ENCODE data around the gene MAPK6. TPM values are rescaled to one million over a fixed set of nuclear protein-coding genes. Genes with fewer than 3 reads are reported as not detected.
"Not testable (repeated sequence)": the region's sequence is repeated elsewhere in the genome, so short reads cannot be mapped to it uniquely, and the experiment has no call there.

The MAPK6 gene
- total RNA-seq, 1 donor from 2014 or later = 98.2 TPM

DNA sequence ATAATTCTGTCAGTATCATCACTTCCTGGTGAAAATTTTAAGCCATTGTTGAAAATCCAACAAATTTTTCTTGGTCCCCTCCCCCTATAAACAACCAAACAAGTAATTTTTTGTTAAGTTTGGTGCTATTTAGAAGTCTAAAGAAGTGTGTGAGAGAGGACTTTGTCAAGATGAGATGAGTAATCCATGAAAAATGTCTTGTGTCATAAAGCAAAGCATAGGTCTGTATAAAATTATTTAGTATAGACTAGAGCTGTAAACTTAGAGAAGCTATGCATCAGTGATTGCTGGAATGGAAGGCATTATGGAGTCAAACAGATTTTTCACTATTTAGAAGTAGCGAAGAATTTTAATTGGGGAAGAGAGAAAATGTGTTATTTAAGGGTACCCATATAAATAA is 31.4 kb downstream of the MAPK6 start:
- H3K4me3 Mint-ChIP-seq (ENCODE audit: unreplicated experiment) = peak overlapping the region; percentile 4
- H3K27ac ChIP-seq (ENCODE audit: low read depth, low read length) = peak overlapping the region; percentile 12
- H3K4me3 ChIP-seq (ENCODE audit: insufficient read depth, low read depth, low read length) = no peak overlapping the region
- FAIRE-seq (no peak), DNase-seq (ENCODE audit: low read depth) (peak; percentile 47)
- peak overlapping the region; percentile 75 for H3K27ac Mint-ChIP-seq (ENCODE audit: unreplicated experiment)
- H4K20me1 ChIP-seq (ENCODE audit: insufficient read depth, low read length) = peaks cover 29% of the 10 kb centered on the region
- TF ChIP-seq EZH2 (IDR thresholded peaks at IDR 0.05; ENCODE audit: insufficient read depth, low read length) = no peak
- TF ChIP-seq, protein P1, sequence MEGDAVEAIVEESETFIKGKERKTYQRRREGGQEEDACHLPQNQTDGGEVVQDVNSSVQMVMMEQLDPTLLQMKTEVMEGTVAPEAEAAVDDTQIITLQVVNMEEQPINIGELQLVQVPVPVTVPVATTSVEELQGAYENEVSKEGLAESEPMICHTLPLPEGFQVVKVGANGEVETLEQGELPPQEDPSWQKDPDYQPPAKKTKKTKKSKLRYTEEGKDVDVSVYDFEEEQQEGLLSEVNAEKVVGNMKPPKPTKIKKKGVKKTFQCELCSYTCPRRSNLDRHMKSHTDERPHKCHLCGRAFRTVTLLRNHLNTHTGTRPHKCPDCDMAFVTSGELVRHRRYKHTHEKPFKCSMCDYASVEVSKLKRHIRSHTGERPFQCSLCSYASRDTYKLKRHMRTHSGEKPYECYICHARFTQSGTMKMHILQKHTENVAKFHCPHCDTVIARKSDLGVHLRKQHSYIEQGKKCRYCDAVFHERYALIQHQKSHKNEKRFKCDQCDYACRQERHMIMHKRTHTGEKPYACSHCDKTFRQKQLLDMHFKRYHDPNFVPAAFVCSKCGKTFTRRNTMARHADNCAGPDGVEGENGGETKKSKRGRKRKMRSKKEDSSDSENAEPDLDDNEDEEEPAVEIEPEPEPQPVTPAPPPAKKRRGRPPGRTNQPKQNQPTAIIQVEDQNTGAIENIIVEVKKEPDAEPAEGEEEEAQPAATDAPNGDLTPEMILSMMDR (IDR thresholded peaks at IDR 0.05; ENCODE audit: insufficient read depth, low read depth, low read length) = no peak
- peaks cover 2% of the 10 kb centered on the region for H3K9me3 ChIP-seq (ENCODE audit: insufficient read depth, low read depth, low read length)
- H2AFZ ChIP-seq (ENCODE audit: low read depth, low read length) = no peak overlapping the region
- peaks cover 24% of the 10 kb centered on the region for H3K36me3 Mint-ChIP-seq (ENCODE audit: low read depth, unreplicated experiment)
- no peaks in the 10 kb centered on the region for H3K36me3 ChIP-seq (ENCODE audit: insufficient read depth, low read length)
- H3K4me1 Mint-ChIP-seq (ENCODE audit: low read depth, unreplicated experiment) = peaks cover 29% of the 10 kb centered on the region
- no peaks in the 10 kb centered on the region for H3K27me3 Mint-ChIP-seq (ENCODE audit: low read depth, unreplicated experiment)
- H3K79me2 ChIP-seq (ENCODE audit: insufficient read depth, low read length) = peaks cover 57% of the 10 kb centered on the region
- no peaks in the 10 kb centered on the region for H3K9me3 Mint-ChIP-seq (ENCODE audit: unreplicated experiment)
- no peaks in the 10 kb centered on the region for H3K27me3 ChIP-seq (ENCODE audit: insufficient read depth, low read length)
- peak overlapping the region; percentile 28 for H3K4me2 ChIP-seq (ENCODE audit: low read length)
- H3K9ac ChIP-seq (ENCODE audit: low read length) = no peak overlapping the region
- H3K4me1 ChIP-seq (ENCODE audit: insufficient read depth, low read length) = peaks cover 19% of the 10 kb centered on the region

DNA sequence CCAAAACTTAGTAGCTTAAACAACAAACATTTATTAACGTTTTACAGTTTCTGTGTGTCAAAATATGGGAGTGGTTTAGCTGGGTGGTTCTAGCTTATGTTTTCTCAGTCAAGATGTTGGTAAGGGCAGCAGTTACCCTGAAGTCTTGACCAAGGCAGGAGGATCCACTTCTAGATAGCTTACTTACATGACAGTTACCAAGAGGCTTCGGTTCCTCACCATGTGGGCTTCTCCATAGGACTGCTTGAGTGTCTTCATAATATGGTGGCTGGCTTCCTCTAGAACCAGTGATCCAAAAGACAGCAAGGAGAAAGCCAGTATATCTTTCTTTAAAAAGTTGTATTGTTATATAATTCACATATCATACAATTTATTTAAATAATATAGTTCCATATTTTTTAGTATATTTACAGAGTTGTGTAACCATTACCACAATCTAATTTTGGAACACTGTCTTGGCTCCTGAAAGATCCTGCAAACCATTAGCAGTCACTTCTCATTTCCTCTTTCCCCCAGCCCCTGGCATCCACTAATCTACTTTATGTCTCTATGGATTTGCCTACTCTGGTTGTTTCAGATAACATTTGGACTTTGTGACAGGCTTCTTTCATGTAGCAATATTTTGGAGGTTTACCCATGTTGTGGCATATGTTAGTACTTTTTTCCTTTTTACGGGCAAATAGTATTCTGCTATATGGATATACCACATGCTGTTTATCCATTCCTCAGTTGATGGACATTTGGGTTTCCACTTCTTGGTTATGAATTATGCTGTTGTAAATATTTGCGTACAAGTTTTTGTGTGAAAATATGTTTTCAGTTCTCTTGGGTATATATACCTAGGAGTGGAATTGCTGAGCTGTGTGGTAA is 33.3 kb downstream of the MAPK6 start:
- DNase-seq (ENCODE audit: low read depth) = no peak
- peaks cover 2% of the 10 kb centered on the region for H3K9me3 ChIP-seq (ENCODE audit: insufficient read depth, low read depth, low read length)
- peak overlapping the region; percentile 43 for H3K27ac ChIP-seq (ENCODE audit: low read depth, low read length)
- H4K20me1 ChIP-seq (ENCODE audit: insufficient read depth, low read length) = peaks cover 20% of the 10 kb centered on the region
- no peaks in the 10 kb centered on the region for H3K9me3 Mint-ChIP-seq (ENCODE audit: unreplicated experiment)
- H2AFZ ChIP-seq (ENCODE audit: low read depth, low read length) = no peak overlapping the region
- H3K9ac ChIP-seq (ENCODE audit: low read length) = no peak overlapping the region
- peaks cover 19% of the 10 kb centered on the region for H3K4me1 ChIP-seq (ENCODE audit: insufficient read depth, low read length)
- H3K36me3 ChIP-seq (ENCODE audit: insufficient read depth, low read length) = peaks cover 7% of the 10 kb centered on the region
- no peak overlapping the region for H3K4me3 Mint-ChIP-seq (ENCODE audit: unreplicated experiment)
- no peaks in the 10 kb centered on the region for H3K27me3 Mint-ChIP-seq (ENCODE audit: low read depth, unreplicated experiment)
- TF ChIP-seq, protein P1 (IDR thresholded peaks at IDR 0.05; ENCODE audit: insufficient read depth, low read depth, low read length) = no peak
- no peak for TF ChIP-seq EZH2 (IDR thresholded peaks at IDR 0.05; ENCODE audit: insufficient read depth, low read length)
- H3K36me3 Mint-ChIP-seq (ENCODE audit: low read depth, unreplicated experiment) = peaks cover 20% of the 10 kb centered on the region
- no peak for FAIRE-seq
- no peak overlapping the region for H3K4me3 ChIP-seq (ENCODE audit: insufficient read depth, low read depth, low read length)
- peak overlapping the region; percentile 20 for H3K4me2 ChIP-seq (ENCODE audit: low read length)
- H3K27ac Mint-ChIP-seq (ENCODE audit: unreplicated experiment) = peak overlapping the region; percentile 95
- peaks cover 54% of the 10 kb centered on the region for H3K79me2 ChIP-seq (ENCODE audit: insufficient read depth, low read length)
- H3K4me1 Mint-ChIP-seq (ENCODE audit: low read depth, unreplicated experiment) = peaks cover 26% of the 10 kb centered on the region
- H3K27me3 ChIP-seq (ENCODE audit: insufficient read depth, low read length) = no peaks in the 10 kb centered on the region

- H3K27ac ChIP-seq (ENCODE audit: low read depth, low read length) = no peak overlapping the region
- Mint-ChIP-seq H3K4me1 (ENCODE audit: low read depth, unreplicated experiment) (peaks cover 26% of the 10 kb centered on the region), H3K9me3 (ENCODE audit: unreplicated experiment) (no peaks in the 10 kb centered on the region), H3K36me3 (ENCODE audit: low read depth, unreplicated experiment) (peaks cover 15% of the 10 kb centered on the region), H3K27ac (ENCODE audit: unreplicated experiment) (no peak overlapping the region), H3K27me3 (ENCODE audit: low read depth, unreplicated experiment) (no peaks in the 10 kb centered on the region), H3K4me3 (ENCODE audit: unreplicated experiment) (peak overlapping the region; percentile 37)
- no peak overlapping the region for H3K9ac ChIP-seq (ENCODE audit: low read length)
- peaks cover 2% of the 10 kb centered on the region for H3K9me3 ChIP-seq (ENCODE audit: insufficient read depth, low read depth, low read length)
- H3K36me3 ChIP-seq (ENCODE audit: insufficient read depth, low read length) = peaks cover 17% of the 10 kb centered on the region
- no peaks in the 10 kb centered on the region for H3K27me3 ChIP-seq (ENCODE audit: insufficient read depth, low read length)
- DNase-seq (ENCODE audit: low read depth) = no peak
- no peak for FAIRE-seq
- TF ChIP-seq EZH2 (IDR thresholded peaks at IDR 0.05; ENCODE audit: insufficient read depth, low read length) = no peak
- peaks cover 23% of the 10 kb centered on the region for H4K20me1 ChIP-seq (ENCODE audit: insufficient read depth, low read length)
- no peak overlapping the region for H3K4me2 ChIP-seq (ENCODE audit: low read length)
- H3K4me1 ChIP-seq (ENCODE audit: insufficient read depth, low read length) = peaks cover 19% of the 10 kb centered on the region
- H3K79me2 ChIP-seq (ENCODE audit: insufficient read depth, low read length) = peaks cover 37% of the 10 kb centered on the region
- no peak overlapping the region for H3K4me3 ChIP-seq (ENCODE audit: insufficient read depth, low read depth, low read length)
- no peak overlapping the region for H2AFZ ChIP-seq (ENCODE audit: low read depth, low read length)
Measured at GRCh38 chr15:52054381-52054780, 35.4 kb downstream of the MAPK6 start.

DNA sequence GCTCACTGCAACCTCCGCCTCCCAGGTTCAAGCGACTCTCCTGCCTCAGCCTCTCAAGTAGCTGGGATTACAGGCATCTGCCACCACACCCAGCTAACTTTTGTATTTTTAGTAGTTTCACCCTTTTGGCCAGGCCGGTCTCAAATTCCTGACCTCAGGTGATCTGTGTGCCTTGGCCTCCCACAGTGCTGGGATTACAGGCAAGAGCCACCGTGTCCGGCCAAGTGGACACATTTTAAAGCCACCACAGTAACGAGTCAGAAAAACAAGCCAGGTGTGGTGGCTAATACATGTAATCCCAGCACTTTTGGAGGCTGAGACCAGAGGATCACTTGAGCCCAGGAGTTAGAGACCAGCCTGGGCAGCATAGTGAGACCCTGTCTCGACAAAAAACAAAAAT is 35.8 kb downstream of the MAPK6 start:
- not testable (repeated sequence) for H3K27me3 Mint-ChIP-seq (ENCODE audit: low read depth, unreplicated experiment); H3K27ac Mint-ChIP-seq (ENCODE audit: unreplicated experiment); H3K4me3 Mint-ChIP-seq (ENCODE audit: unreplicated experiment); DNase-seq (ENCODE audit: low read depth); H3K9me3 Mint-ChIP-seq (ENCODE audit: unreplicated experiment); H3K4me2 ChIP-seq (ENCODE audit: low read length); H2AFZ ChIP-seq (ENCODE audit: low read depth, low read length); H3K27me3 ChIP-seq (ENCODE audit: insufficient read depth, low read length); H3K4me3 ChIP-seq (ENCODE audit: insufficient read depth, low read depth, low read length); H3K9ac ChIP-seq (ENCODE audit: low read length); H3K9me3 ChIP-seq (ENCODE audit: insufficient read depth, low read depth, low read length); FAIRE-seq
- peak overlapping the region; percentile 29 for H3K27ac ChIP-seq (ENCODE audit: low read depth, low read length)
- peaks cover 34% of the 10 kb centered on the region for H3K79me2 ChIP-seq (ENCODE audit: insufficient read depth, low read length)
- peaks cover 19% of the 10 kb centered on the region for H3K36me3 Mint-ChIP-seq (ENCODE audit: low read depth, unreplicated experiment)
- peaks cover 24% of the 10 kb centered on the region for H4K20me1 ChIP-seq (ENCODE audit: insufficient read depth, low read length)
- peaks cover 19% of the 10 kb centered on the region for H3K4me1 ChIP-seq (ENCODE audit: insufficient read depth, low read length)
- peaks cover 22% of the 10 kb centered on the region for H3K36me3 ChIP-seq (ENCODE audit: insufficient read depth, low read length)
- peaks cover 27% of the 10 kb centered on the region for H3K4me1 Mint-ChIP-seq (ENCODE audit: low read depth, unreplicated experiment)
